Activated naive CD4-positive, alpha-beta T cell treated with anti-CD3 and anti-CD28 coated beads, Interleukin-2, amount 50 U/mL, for 24 hours (primary cell): ENCODE results near the gene RAB3GAP1.

Experiments
- H3K27ac Mint-ChIP-seq: one replicate; pipeline ENCODE4 v1.8.0; 2021; ENCODE audit warnings: mild to moderate bottlenecking, mixed read lengths
- H3K27me3 Mint-ChIP-seq: one replicate; pipeline ENCODE4 v1.8.0; 2021; ENCODE audit warnings: mixed read lengths
- H3K36me3 Mint-ChIP-seq: one replicate; pipeline ENCODE4 v1.8.0; 2021; ENCODE audit warnings: mixed read lengths
- H3K4me1 Mint-ChIP-seq: one replicate; pipeline ENCODE4 v1.8.0; 2021; ENCODE audit warnings: mixed read lengths
- H3K4me3 Mint-ChIP-seq: one replicate; pipeline ENCODE4 v1.8.0; 2021; ENCODE audit warnings: mild to moderate bottlenecking, mixed read lengths
- H3K9me3 Mint-ChIP-seq: one replicate; pipeline ENCODE4 v1.8.0; 2021; ENCODE audit warnings: mixed read lengths

The RAB3GAP1 gene

DNA sequence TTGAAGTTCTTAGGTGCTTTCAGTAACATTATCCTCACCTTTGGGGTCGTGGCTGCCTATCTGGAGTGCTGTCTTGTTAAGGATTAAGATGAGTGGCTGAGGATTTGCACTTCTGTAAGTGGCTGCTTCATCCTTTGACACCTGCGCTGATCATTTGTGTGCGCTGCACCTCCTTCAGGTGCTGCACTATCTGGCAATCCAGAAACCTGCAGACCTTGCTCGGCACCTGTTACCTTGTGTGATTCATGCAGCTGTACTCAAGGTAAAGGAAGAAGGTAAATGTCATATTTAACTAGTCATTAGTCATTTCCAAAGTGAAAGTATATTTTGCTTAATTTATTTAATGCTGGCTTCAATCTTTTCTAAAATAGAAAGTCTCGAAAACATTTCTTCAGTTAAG is 110.3 kb downstream of the RAB3GAP1 start:
- H3K9me3 Mint-ChIP-seq, result no peaks in the 10 kb centered on the region
- H3K27ac Mint-ChIP-seq, result no peak overlapping the region
- no peak overlapping the region for H3K4me3 Mint-ChIP-seq
- peaks cover 23% of the 10 kb centered on the region for H3K36me3 Mint-ChIP-seq
- H3K4me1 Mint-ChIP-seq, result peaks cover 16% of the 10 kb centered on the region
- no peaks in the 10 kb centered on the region for H3K27me3 Mint-ChIP-seq

DNA sequence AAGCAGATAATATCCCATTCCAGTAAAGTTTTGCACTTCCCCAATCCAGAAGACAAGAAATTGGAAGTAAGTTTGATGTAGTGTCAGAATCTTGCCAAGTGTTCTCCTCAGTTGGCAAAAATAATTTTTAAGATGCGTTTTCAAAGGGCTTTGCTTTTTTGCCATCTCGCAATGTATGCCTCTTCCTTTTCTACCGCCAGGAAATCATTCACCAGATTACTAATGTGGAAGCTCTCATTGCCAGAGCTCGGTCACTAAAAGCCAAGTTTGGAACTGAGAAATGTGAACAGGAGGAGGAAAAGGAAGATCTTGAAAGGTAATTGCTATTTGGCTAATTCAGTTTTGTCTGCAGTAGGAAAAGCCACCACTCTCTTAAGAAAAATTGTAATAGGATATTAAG is 110.7 kb downstream of the RAB3GAP1 start:
- Mint-ChIP-seq H3K4me1 (peaks cover 16% of the 10 kb centered on the region), H3K36me3 (peaks cover 25% of the 10 kb centered on the region), H3K27ac (no peak overlapping the region), H3K27me3 (no peaks in the 10 kb centered on the region), H3K4me3 (no peak overlapping the region), H3K9me3 (no peaks in the 10 kb centered on the region)

DNA sequence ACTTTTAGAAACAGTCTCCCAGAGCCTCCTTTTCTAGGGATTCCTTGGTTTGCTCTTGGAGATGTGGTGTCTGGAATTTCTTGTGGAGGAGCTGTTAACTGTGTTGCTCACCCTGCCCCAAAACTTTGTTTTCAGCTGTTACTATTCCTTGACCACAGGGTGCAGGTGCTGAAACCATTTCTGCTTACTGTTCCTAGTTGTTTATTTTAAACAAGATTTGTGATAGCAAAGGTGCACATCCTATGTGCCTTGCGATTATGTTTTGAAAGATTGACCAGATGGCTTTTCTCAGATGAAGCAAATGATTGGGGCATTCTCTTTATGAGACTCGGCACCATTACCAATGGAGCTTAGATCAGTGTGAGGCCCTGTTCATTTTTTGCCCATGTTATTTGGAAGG is 111.2 kb downstream of the RAB3GAP1 start:
- H3K36me3 Mint-ChIP-seq, result peaks cover 25% of the 10 kb centered on the region
- peaks cover 16% of the 10 kb centered on the region for H3K4me1 Mint-ChIP-seq
- H3K4me3 Mint-ChIP-seq, result no peak overlapping the region
- H3K27ac Mint-ChIP-seq, result peak overlapping the region; percentile 79
- no peaks in the 10 kb centered on the region for H3K9me3 Mint-ChIP-seq
- H3K27me3 Mint-ChIP-seq, result no peaks in the 10 kb centered on the region

DNA sequence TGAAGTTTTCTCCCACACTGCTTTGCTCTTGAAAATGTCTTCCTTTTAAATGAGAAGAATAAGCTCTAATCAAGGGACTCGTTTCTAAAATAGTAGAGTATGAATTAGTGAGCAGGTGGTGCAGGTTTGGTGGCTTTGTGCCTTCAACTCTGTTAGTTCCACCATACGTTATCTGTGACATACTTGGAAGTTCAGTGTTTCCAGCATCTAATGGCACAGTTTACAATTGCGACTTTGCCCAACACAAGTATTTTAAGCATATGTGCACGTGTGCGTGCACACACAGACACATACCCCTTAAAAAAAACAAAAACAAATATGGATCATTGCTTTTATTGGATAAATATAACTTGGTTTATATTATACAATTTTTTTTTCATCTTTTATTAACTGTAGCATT is 111.8 kb downstream of the RAB3GAP1 start:
- H3K27ac Mint-ChIP-seq, result no peak overlapping the region
- H3K9me3 Mint-ChIP-seq, result no peaks in the 10 kb centered on the region
- H3K4me1 Mint-ChIP-seq, result peaks cover 16% of the 10 kb centered on the region
- H3K4me3 Mint-ChIP-seq, result no peak overlapping the region
- H3K27me3 Mint-ChIP-seq, result no peaks in the 10 kb centered on the region
- H3K36me3 Mint-ChIP-seq, result peaks cover 24% of the 10 kb centered on the region

DNA sequence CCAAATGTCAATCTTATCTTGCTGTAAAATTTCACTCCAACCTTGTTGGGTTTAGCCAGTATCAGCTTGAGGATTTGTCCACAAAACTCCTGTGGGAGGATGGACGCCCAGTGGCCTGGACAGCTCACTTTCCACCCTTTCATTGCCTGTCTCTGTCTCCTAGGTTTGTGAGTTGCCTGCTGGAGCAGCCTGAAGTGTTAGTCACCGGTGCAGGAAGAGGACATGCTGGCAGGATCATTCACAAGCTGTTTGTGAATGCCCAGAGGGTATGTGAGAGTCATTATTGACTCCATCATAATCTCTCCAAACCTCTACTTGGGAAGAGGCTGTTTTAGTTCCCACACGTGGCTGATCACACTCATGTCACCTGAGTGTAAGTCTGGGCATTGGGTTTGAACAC is 112.3 kb downstream of the RAB3GAP1 start:
- Mint-ChIP-seq H3K4me3 (no peak overlapping the region), H3K4me1 (peaks cover 18% of the 10 kb centered on the region), H3K9me3 (no peaks in the 10 kb centered on the region), H3K36me3 (peaks cover 26% of the 10 kb centered on the region), H3K27ac (no peak overlapping the region), H3K27me3 (no peaks in the 10 kb centered on the region)

DNA sequence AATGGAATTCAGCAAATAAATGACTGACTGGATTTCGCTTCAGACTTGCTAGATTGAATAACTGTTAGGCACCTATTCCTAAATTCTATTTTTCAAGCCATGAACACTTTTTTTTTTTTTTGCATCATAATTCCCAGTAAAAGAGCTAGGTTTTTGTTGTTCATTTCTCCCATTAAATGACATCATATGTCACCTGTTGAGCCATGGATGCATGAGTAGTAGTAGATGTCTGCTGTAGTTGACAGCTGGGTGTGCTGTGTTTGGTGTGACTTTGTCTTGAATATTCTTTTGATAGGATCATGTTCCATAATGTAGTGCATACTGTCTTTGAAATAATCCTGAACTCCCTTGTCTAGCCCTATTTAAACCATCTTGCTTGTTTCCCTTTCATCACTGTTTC is 115.2 kb downstream of the RAB3GAP1 start:
- peaks cover 33% of the 10 kb centered on the region for H3K36me3 Mint-ChIP-seq
- H3K9me3 Mint-ChIP-seq, result no peaks in the 10 kb centered on the region
- peaks cover 14% of the 10 kb centered on the region for H3K4me1 Mint-ChIP-seq
- no peaks in the 10 kb centered on the region for H3K27me3 Mint-ChIP-seq
- no peak overlapping the region for H3K4me3 Mint-ChIP-seq
- H3K27ac Mint-ChIP-seq, result no peak overlapping the region

DNA sequence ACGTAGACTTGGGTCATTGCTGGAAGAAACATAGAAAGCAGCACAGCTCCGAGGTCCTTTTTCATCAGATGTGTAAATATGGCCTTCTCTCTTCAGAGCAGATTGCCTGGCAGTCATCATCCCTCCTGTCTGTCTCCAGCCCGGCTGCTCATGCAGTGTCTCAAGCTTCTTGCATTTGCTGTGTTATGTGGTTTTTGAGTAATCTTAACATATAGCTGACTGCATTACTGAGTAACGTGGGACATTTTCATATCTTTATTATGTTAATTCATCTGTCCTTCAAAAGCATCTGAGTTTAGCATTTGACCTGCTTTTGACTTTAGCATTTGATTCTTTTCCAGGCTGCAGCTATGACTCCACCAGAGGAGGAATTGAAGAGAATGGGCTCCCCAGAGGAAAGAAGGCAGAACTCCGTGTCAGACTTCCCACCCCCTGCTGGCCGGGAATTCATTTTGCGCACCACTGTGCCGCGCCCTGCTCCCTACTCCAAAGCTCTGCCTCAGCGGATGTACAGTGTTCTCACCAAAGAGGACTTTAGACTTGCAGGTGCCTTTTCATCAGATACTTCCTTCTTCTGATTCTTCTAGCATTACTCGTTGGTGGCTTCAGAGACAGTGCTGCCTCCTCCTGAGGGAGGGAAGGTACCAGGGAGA is 116.2 kb downstream of the RAB3GAP1 start:
- Mint-ChIP-seq H3K27me3 (no peaks in the 10 kb centered on the region), H3K4me1 (peaks cover 3% of the 10 kb centered on the region), H3K9me3 (no peaks in the 10 kb centered on the region), H3K27ac (peak overlapping the region; percentile 51), H3K36me3 (peaks cover 34% of the 10 kb centered on the region), H3K4me3 (no peak overlapping the region)

DNA sequence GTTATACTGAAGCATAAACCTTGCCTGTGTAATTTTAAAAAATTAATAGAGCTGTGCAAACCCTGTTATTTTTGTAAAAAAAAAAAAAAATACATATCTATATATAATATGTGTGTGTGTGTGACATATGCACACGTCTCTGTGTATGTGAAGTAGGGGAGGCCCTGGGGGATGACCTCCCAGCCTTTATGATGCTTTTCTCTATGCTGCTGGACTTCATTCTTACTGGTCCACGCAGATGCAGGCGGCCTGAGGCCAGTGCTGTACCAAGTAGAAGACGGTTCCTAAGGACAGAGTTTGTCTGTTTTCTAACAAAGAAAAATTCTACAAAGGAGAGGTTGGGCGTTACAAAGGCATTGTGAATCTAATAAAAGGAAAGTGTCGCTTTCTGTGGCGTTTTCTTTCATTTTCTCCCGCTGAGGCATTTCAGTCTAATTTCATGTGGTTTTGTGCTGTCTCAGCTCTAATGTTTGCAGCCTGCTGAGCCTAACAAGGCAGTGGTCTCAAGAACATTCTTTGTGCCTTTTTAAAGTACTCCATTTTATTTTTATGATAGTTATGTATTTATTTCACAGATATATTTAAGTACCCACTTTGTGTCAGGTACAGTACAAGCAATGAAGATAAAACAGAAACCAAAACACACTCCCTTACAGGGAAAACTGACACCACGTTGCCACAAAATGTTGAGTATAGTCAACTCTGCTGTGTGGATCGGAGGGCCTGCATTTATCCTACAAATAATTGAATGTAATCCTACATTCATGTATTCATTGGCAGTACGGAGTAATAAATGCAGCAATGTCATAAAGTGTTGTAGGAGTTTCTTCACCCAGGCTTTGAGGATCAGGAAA is 118.0 kb downstream of the RAB3GAP1 start:
- H3K4me3 Mint-ChIP-seq, result peak overlapping the region; percentile 27
- no peak overlapping the region for H3K27ac Mint-ChIP-seq
- peaks cover 3% of the 10 kb centered on the region for H3K4me1 Mint-ChIP-seq
- H3K27me3 Mint-ChIP-seq, result no peaks in the 10 kb centered on the region
- H3K36me3 Mint-ChIP-seq, result peaks cover 41% of the 10 kb centered on the region
- no peaks in the 10 kb centered on the region for H3K9me3 Mint-ChIP-seq

DNA sequence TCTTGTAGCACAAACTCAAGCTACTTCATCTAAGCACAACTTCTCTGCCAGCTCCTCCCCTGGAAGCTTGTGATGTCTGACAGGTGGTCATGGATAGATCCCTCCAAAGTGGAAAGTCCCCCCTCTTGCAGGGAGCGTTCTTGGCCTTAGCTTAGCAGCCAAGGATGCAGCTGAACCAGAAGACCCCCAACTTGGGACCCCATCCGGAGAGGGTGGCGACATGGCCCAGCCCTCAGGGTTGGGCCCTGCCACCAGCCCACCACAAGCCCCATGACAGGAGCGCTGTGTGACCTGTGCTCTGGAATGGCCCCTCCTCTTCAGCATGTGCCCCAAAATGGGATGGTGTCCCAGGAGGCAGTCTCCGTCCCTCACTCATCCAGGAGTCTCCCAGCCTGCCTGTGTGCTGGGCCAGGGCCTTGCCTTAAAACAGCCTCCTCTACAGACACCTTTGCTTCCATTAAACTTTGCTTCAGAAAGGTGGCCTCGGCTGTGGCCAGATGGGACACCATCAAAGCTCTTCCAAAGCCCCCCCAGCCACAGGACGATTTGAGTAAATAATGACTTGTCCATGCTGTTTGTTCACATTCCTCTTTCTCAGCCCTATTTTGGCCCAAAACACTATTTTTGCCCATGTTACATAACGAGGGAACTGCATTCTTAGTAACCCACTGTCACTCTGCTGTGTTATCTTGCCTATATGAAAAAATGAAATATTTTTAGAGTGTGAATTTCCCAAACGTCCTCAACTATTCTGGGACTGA is 122.1 kb downstream of the RAB3GAP1 start:
- Mint-ChIP-seq H3K27ac (no peak overlapping the region), H3K27me3 (no peaks in the 10 kb centered on the region), H3K4me1 (peaks cover 3% of the 10 kb centered on the region), H3K36me3 (peaks cover 38% of the 10 kb centered on the region), H3K4me3 (no peak overlapping the region), H3K9me3 (no peaks in the 10 kb centered on the region)

DNA sequence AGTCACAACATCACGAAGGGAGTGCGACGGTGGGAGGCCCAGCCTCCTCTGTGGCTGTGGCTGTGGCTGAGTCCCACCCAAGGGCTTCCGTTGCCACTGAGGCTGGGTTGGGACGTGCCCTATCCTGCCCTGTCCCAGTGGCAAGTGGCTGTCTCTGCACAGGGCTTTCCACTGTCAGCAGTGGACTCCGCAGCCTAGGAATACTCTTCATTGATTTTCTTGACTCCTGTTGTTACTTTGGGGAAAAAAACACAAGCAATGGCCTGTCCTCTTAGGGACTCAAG is 122.7 kb downstream of the RAB3GAP1 start:
- H3K9me3 Mint-ChIP-seq, result no peaks in the 10 kb centered on the region
- no peaks in the 10 kb centered on the region for H3K4me1 Mint-ChIP-seq
- H3K4me3 Mint-ChIP-seq, result no peak overlapping the region
- H3K27me3 Mint-ChIP-seq, result no peaks in the 10 kb centered on the region
- peaks cover 36% of the 10 kb centered on the region for H3K36me3 Mint-ChIP-seq
- no peak overlapping the region for H3K27ac Mint-ChIP-seq

DNA sequence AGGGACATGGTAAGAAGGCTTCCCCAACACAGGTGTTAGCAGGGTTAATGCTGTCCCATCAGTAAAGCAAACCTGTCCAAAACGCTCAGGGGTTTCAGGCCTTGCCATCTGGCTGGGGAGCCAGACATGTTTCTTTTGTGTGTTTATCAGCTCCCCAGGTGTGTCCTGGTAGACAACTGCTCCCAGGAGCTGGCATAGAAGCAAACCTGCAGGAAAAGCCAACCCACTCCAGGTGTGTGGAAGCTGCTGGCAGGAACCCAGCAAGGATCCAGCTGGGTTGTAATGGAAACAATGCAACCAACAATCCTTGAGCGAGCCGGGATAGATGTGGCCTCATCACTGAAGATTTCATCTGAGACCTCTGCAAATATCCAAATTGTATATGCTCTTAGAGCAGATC is 123.1 kb downstream of the RAB3GAP1 start:
- no peaks in the 10 kb centered on the region for H3K27me3 Mint-ChIP-seq
- H3K9me3 Mint-ChIP-seq, result no peaks in the 10 kb centered on the region
- no peak overlapping the region for H3K4me3 Mint-ChIP-seq
- H3K36me3 Mint-ChIP-seq, result peaks cover 34% of the 10 kb centered on the region
- no peaks in the 10 kb centered on the region for H3K4me1 Mint-ChIP-seq
- no peak overlapping the region for H3K27ac Mint-ChIP-seq

DNA sequence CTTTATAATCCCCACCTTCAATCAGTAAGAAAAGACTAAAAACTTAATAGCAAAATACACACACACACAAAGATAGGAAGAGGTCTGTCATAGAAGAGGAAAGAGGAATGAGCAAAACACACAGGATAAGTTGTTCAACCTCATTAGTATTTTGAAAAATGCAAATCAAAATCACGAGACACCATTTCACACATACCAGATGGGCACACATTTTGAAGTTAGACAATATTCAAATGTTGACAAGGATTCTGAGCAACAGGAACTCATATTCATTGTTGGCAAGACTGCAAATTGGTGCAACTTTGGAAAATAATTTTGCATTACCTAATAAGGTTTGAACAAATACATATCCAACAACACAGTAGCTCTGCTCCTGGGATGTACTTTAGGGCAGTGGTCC is 127.6 kb downstream of the RAB3GAP1 start:
- Mint-ChIP-seq H3K27ac (no peak overlapping the region), H3K4me3 (no peak overlapping the region), H3K36me3 (peaks cover 16% of the 10 kb centered on the region), H3K4me1 (no peaks in the 10 kb centered on the region), H3K9me3 (no peaks in the 10 kb centered on the region), H3K27me3 (no peaks in the 10 kb centered on the region)

DNA sequence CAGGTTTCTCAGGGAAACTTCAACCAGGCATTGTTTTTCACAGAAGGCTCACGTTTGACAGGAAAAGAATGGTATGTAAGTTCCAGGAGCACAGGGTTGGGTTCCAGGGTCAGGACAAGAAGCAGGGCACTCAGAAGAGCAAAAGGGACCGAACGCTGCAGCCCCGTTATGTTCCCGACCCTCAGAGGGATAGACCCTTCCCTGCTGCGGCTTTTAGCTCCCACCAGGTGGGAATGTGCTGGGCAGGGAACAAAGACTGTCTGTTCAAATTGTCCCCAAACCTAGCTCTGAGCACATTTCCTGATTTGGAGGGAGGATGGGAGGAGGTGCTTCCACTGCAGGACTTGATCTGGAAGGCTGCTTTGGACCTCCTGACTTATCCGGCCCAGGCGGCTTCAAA is 130.1 kb downstream of the RAB3GAP1 start:
- Mint-ChIP-seq H3K27ac (no peak overlapping the region), H3K4me1 (no peaks in the 10 kb centered on the region), H3K27me3 (no peaks in the 10 kb centered on the region), H3K36me3 (peaks cover 7% of the 10 kb centered on the region), H3K9me3 (no peaks in the 10 kb centered on the region), H3K4me3 (no peak overlapping the region)

DNA sequence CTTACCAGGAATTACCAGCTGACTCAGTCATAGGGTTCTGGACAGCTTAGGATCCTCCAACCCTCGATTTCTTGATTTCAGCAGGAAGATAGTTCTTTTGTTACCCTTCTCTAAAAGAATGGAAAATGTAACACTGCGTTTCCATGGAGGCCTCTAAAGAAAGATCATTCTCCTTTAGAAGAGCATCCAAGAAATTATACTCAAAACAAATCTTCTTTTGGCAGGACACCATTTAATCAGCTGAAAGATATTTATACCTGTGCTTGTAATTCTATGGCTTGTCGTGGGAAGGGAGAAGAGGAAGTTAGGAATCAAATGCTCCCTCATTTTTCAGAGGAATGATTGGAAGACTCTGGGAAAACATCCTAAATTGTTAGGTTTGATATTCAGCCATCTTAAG is 130.5 kb downstream of the RAB3GAP1 start:
- no peaks in the 10 kb centered on the region for H3K4me1 Mint-ChIP-seq
- no peak overlapping the region for H3K27ac Mint-ChIP-seq
- no peaks in the 10 kb centered on the region for H3K27me3 Mint-ChIP-seq
- H3K9me3 Mint-ChIP-seq, result no peaks in the 10 kb centered on the region
- H3K4me3 Mint-ChIP-seq, result no peak overlapping the region
- peaks cover 6% of the 10 kb centered on the region for H3K36me3 Mint-ChIP-seq

DNA sequence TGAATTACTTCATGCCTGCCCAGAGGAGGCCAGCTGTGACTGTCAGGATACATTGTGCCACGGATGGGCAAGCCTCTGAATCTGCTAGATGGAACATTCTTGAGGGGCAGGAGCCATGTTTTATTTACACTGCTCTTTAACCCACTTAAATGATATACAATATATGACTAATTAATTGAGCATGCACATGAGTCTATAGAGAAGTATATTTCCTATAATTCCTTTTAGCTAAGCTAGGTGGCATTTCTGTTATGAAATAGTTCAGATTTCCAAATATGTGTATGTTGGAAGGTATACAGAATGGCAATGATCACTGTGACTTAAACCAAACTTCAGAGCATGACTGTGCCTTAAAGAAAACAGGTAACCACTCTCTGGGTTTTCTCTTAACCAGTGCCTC is 131.7 kb downstream of the RAB3GAP1 start:
- Mint-ChIP-seq H3K36me3 (peaks cover 5% of the 10 kb centered on the region), H3K9me3 (no peaks in the 10 kb centered on the region), H3K27ac (no peak overlapping the region), H3K4me1 (no peaks in the 10 kb centered on the region), H3K27me3 (no peaks in the 10 kb centered on the region), H3K4me3 (no peak overlapping the region)

DNA sequence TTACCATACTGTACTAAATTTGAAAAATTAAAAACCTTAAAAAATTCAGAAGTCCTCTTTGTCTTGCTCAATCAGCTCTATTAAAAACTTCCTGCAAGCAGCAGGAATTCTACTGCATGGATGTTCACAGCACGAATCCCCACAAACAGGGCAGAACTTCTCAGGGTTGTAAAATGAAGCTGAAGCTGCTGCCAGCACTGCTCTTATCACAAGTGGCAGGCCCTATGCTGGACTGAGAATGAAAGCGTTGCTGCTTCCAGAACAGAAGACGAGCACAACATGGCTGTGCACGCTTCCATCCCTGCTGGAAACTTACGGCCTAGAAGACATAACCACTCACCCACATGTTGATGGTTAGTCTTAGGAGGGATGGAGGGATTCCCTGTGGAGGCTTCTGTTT is 134.0 kb downstream of the RAB3GAP1 start:
- Mint-ChIP-seq H3K27me3 (no peaks in the 10 kb centered on the region), H3K27ac (no peak overlapping the region), H3K4me1 (no peaks in the 10 kb centered on the region), H3K9me3 (peaks cover 9% of the 10 kb centered on the region), H3K4me3 (no peak overlapping the region), H3K36me3 (peaks cover 14% of the 10 kb centered on the region)
